HG03139 (cell line): ENCODE results near the gene WIZ.
A peak's percentile ranks its signal among the peaks of the same experiment; 100 is the strongest.

Experiments used
- ATAC-seq: cut with Tn5 transposase; IDR thresholded peaks from one replicate; pipeline ENCODE4 v1.9.1; 2021; ENCODE audit not compliant: unreplicated experiment

WIZ gene

DNA sequence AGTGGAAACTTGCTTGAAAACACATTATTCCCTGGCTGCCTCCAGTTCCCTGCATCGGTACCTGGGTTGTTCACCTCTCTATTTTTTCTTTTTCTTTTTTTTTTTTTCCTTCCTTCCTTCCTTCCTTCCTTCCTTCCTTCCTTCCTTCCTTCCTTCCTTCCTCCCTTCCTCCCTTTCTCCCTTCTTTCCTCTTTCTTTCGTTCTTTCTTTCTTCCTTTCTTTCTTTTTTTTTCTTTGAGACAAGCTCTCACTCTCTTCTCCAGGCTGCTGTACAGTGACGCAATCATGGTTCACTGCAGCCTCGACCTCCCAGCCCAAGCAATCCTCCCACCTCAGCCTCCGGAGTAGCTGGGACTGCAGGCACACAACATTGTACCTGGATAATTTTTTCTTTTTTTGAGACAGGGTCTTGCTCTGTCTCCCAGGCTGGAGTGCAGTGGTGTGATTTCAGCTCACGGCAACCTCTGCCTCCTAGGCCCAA is 18.0 kb upstream of the WIZ start:
- no peak for ATAC-seq

GRCh38 chr19:15466851-15467733 is 17.3 kb upstream of the WIZ start:
- ATAC-seq = peak; percentile 51

DNA sequence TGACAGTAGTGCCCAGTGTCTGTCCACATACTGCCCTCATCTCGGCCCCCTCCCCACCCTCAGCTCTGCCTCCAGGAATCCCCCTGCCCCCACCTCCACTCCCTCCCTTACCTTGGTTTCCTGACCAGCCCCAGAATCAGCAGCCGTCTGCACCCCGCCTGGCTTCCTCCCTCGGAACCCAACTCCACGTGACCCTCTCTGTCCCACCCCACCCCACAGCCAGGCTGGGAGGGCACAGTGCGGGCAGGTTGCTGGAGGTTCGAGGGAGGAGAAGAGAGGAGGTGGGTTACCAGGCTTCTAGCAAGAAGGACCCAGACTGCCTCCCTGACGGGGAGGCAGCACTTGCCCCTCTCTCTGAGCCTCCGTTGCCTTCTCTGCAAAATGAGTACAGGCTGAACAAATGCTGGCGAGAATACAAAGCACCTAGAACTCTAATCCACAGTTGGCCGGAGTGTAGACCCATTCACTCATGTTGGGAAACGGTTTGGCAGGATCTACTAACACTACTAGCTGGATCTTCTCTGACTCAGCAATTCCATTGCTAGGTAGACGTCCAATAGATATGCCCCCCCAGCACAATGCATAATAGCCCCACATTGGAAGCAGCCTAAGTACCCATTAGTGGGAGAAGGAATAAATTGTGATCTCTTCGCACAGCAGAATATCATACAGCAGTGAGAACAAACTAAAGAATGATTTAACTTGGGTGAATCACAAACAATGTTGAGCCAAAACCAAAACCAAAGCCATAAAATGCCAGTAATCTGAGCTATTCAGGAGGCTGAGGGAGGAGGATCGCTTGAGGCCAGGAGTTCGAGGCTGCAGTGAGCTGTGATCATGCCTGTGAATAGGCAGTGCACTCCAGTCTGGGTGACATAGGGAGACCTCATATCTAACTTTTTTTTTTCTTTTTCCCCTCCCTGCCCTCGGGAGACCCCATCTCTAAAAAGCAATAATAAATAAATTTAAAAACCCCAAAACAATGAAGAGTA is 14.9 kb upstream of the WIZ start, which contains the start of gene RASAL3:
RASAL3 (minus strand) TSS at position 151 of the 992 bp plus-strand sequence. CDS start 186 bp downstream, outside the sequence.
- ATAC-seq = no peak

DNA sequence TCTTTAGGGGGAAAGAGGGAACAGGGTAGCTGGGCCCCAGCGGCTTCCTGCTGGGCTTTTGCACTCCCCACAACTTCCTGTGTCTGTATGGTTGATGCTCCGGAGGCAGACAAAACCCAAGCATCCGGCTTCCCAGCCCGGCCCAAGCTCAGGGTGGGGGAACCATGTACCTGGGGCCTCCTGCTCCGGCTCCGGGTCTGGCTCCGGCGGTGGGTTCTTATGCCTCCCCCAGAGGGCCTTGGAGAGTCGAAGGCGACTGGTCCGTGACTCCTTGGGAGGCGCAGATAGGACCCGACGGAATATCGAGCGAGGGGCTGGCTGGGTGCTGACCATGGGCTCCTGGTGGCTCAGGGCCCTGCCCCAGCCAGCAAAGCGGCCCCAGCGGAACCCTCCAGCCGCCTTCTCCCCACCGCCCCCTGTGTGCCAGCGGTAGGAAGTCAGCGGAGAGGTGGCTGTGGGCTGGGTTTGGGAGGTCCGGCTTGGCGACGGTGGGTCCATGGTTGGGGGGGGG is 14.2 kb upstream of the WIZ start:
- peak; percentile 47 for ATAC-seq

DNA sequence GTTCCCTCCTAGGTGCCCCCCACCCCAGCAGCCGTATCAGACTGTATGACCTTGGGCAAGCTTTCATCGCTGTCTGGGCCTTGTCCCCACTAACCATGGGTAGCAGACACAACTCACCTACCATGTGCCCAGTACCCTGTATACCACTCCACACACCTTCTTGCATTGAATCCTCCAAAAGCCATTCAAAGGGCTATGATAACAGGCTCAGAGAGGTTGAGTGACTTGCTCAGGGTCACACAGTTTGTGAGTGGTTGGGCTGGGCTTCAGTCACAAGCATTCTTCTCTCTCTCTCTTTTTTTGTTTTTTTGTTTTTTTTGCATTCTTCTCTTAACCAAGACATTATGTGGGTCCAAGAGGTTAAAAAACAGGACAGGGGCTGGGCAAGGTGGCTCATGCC is 11.9 kb upstream of the WIZ start:
- no peak for ATAC-seq

DNA sequence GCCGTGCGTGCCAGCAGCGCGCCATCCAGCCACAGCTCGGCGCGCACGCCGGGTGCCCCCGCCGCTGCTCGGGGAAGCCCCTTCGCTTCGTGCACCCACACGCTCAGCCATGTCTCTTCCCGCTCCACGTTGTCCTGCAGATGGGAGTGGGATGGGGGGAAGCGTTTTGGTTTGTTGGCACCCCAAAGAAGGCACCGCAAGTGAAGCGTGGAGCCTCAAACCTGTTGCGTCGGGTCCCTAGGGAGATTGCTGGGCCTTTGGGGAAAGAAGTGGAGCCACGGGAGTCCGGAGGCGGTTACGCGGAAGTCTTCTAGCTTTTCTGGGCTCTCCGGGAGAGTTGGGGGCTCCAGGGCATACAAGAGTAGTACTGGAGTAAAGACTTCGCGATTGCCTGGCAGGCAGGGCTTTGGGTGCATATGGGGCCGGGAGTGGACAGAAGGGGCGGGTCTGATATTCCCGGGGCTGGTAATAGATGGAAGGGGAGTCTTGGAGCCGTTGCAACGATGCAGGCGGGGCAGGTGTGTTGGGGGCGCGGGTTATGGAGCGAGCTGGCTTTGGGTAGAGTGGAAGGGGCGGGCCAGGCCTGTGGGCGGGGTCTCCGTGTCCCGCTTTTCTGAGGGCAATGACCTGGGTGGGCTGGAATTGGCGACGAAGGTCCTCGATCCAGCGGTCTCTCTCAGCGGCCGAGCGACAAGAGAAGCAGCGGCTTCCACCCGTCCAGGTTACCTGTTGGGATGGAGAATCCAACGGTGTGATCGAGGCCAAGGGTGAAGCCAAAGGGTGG is 8.1 kb upstream of the WIZ start:
- no peak for ATAC-seq

GRCh38 chr19:15456871-15457700 is 7.3 kb upstream of the WIZ start:
- ATAC-seq = no peak

GRCh38 chr19:15456441-15456840 is 6.7 kb upstream of the WIZ start:
- ATAC-seq = no peak

DNA sequence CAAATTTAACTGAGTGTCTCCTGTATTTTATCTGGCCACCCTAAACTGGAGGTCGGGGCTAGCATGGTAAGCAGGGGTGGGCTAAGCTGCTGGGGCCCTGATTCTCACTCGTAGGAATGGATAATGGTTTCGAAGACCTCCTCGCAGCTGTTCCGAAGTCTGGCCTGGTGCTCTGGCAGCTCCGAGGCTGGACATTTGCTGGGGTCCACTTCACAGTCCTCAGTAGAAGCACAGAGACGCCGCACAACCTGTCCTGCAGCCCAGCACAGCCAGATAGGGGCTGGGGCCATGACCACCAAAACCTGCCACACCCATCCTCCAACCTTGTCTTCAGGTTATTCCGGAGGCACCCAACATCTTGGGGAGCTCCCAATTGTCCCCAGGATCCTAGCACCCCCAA is 6.2 kb upstream of the WIZ start:
- ATAC-seq = no peak

GRCh38 chr19:15453906-15454860 is 4.4 kb upstream of the WIZ start:
- ATAC-seq = no peak

- ATAC-seq = no peak
These were observed 3.4 kb upstream of the WIZ start for GRCh38 chr19:15453091-15453578.

DNA sequence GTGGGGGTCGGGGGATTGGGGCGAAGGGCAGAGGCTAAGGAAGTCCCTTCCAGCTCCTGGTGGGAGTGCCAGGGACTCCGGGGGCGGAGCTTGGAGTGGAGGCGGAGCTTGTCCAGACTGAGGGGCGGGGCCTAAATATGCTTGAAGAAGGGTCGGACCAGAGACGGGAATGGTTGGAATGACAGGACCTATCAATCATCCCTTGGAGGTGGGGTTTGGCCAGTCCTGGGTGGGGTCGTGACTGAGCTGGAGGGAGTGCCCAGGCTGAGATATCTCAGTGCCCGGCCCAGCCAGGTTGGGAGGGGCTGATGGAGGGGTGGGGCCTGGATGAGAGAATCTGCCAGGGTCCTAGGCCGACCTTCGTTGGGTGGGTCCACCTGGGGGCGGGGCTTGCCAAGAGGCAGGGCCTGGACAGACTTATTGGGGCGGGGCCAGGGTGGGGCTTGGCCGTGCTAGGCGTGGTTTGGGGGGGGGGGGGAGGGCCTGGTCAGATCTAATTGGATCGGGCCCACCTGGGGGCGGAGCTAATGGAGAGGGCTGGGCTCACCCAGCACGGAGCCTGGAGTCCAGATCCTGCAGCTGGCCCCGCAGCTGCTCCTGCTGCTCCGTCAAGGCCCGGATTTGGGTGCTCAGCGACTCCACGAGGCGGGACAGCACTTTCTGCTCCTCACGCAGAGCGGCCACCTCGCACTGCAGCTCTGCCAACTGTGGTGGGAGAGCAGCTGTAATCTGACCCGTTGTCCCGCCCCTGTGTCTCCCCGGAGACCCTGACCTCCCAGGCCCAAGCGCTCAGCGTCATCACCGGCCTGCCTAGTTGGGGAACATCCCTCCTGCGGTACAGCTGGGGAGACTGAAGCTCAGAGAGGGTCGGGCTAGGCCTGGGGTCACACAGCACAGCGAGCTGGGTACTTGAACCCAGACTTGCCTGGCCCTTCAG is 2.6 kb upstream of the WIZ start:
- ATAC-seq = no peak

- no peak for ATAC-seq
These were observed 753 bp upstream of the WIZ start for GRCh38 chr19:15450528-15450890.

DNA sequence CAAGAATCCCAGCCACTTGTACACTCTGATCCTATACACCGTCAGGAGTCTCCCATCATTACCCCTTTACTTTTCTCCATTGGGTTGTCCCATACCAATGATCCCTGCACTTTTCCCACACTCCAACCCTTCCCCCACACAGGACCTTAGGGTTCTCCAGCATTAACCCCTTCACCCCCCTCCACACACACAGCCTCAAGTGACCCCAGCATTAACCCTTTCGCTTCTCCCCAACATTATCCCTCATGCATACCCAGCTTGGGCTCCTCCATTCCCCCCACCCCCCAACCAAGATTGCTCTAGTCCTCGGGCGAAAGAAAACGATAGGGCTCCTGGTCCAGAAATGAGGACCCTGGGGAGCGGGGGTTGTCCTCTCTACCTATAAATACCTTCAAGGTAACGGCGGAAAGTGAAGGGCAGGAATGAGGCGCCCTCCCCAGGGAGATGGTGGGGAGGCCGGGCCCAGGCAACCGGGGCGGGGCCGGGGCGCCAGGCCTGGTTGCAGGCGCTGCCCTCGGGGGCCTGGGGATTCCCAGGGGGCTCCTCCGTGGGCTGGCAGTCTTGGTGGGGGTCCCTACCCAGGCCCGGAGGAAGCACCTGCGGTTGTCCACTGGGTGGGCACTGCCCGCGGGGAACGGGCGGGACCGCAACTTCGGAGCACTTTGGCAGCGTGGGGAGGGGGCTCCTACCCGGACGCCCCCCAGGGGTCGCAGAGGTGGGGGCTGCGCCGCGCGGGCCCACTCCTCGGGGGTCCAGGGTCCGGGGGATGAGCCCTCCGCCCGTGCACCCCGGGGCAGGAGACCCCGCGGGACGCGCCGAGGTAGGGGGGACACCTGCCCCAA is 757 bp downstream of the WIZ start:
- no peak for ATAC-seq

GRCh38 chr19:15448044-15448777 is 1.5 kb downstream of the WIZ start:
- no peak for ATAC-seq

DNA sequence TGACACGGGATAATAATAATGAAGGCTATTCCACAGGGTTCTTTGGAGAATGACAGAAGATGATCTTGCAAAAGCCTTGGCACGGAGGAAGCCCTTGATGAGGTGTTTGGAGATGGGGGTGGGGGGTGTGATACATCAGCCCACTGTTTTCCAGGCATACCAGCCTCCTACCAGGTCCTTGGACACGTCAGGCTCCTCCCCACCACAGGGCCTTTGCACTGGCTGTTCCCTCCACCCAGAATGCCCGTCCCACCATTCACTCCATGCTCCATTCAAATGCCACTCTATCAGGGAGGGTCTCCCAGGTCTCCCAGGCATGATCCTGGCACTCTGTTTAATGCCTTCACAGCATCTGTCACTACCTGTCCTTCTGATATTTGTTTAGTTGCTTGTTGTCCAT is 2.7 kb downstream of the WIZ start:
- no peak for ATAC-seq
